Astrocyte of the cerebellum (primary cell): ENCODE results near the gene RANBP10.

Experiments
- DNase-seq: peaks from one replicate; pipeline ENCODE4 v3.0.0-alpha.2; 2011; ENCODE audit warnings: low read depth
- H3K4me3 ChIP-seq: 2 replicates; pipeline ENCODE4 v1.5.1; 2011; ENCODE audit warnings: mild to moderate bottlenecking, low read depth, low read length, moderate library complexity
- CTCF ChIP-seq: IDR thresholded peaks from 2 replicates; pipeline ENCODE4 v1.5.1; 2012; ENCODE audit warnings: low read length, low read depth, moderate library complexity, mild to moderate bottlenecking; ENCODE audit errors: missing control alignments
- in situ Hi-C: cut with HindIII; loops from 2 replicates; pipeline ENCODE4 v1.10.0; 2017; ENCODE audit warnings: low sequenced_read_pairs

RANBP10 gene

GRCh38 chr16:67734731-67735201, 71.6 kb downstream of the RANBP10 start:
- in situ Hi-C loops, result no loop called here
- no peak overlapping the region for H3K4me3 ChIP-seq
- TF ChIP-seq CTCF, result no peak
- no peak for DNase-seq

GRCh38 chr16:67733734-67734470, 72.5 kb downstream of the RANBP10 start:
- in situ Hi-C loops, result no loop called here
- no peak for TF ChIP-seq CTCF
- no peak for DNase-seq
- no peak overlapping the region for H3K4me3 ChIP-seq

GRCh38 chr16:67731753-67732095, 74.6 kb downstream of the RANBP10 start:
- no peak for TF ChIP-seq CTCF
- no peak overlapping the region for H3K4me3 ChIP-seq
- in situ Hi-C loops, result no loop called here
- DNase-seq, result no peak

GRCh38 chr16:67731071-67731752, 75.1 kb downstream of the RANBP10 start:
- in situ Hi-C loops, result no loop called here
- no peak for TF ChIP-seq CTCF
- H3K4me3 ChIP-seq, result no peak overlapping the region
- DNase-seq, result no peak

- TF ChIP-seq CTCF, result no peak
- H3K4me3 ChIP-seq, result no peak overlapping the region
- no peak for DNase-seq
- in situ Hi-C loops, result no loop called here
Observed at GRCh38 chr16:67730326-67730725, 76.0 kb downstream of the RANBP10 start.

GRCh38 chr16:67729636-67730248, 76.6 kb downstream of the RANBP10 start:
- in situ Hi-C loops, result no loop called here
- H3K4me3 ChIP-seq, result no peak overlapping the region
- DNase-seq, result no peak
- no peak for TF ChIP-seq CTCF
